Kidney (tissue), 14 donors: ENCODE data around the gene C17orf113. TPM values are rescaled to one million over a fixed set of nuclear protein-coding genes. Genes with fewer than 3 reads are reported as not detected.

Experiments
- DNase-seq, 5 donors: peaks; one replicate each; pipeline ENCODE4 v3.0.0-alpha.2; 2013 to 2020
- FAIRE-seq: peaks from 2 replicates; lab custom pipeline; 2012; peaks lifted over from hg19 to GRCh38; lab: Jason Lieb, UNC
- H3K27ac ChIP-seq, 2 donors: one replicate each; pipeline ENCODE4 v1.7.0; 2013; ENCODE audit warnings: low read depth in 2 of 2, low read length in 2 of 2, inconsistent platforms in 1 of 2
- H3K27me3 ChIP-seq: one replicate; pipeline ENCODE4 v1.7.1; 2013; ENCODE audit warnings: low read length, inconsistent platforms; ENCODE audit not compliant: control insufficient read depth, insufficient read depth
- H3K36me3 ChIP-seq, 3 donors: one replicate each; pipeline versions ENCODE4 v1.7.0 to v1.7.1; 2013; ENCODE audit warnings: low read length in 3 of 3, control low read depth in 1 of 3, inconsistent platforms in 1 of 3; ENCODE audit not compliant: insufficient read depth in 3 of 3, control insufficient read depth in 2 of 3
- H3K4me1 ChIP-seq, 3 donors: one replicate each; pipeline versions ENCODE4 v1.7.0 to v1.7.1; 2013; ENCODE audit warnings: low read length in 3 of 3, inconsistent platforms in 1 of 3, low read depth in 1 of 3; ENCODE audit not compliant: control insufficient read depth in 2 of 3, insufficient read depth in 2 of 3
- H3K4me3 ChIP-seq, 3 donors: one replicate each; pipeline versions ENCODE4 v1.7.0 to v1.8.1; 2013; ENCODE audit warnings: low read length in 3 of 3, control low read depth in 1 of 3, inconsistent platforms in 1 of 3
- H3K9ac ChIP-seq, 3 donors: one replicate each; pipeline versions ENCODE4 v1.7.0 to v1.7.1; 2013; ENCODE audit warnings: low read length in 3 of 3, control low read depth in 1 of 3, inconsistent platforms in 1 of 3
- H3K9me3 ChIP-seq, 3 donors: one replicate each; pipeline versions ENCODE4 v1.7.0 to v1.7.1; 2013; ENCODE audit warnings: low read length in 3 of 3, control low read depth in 1 of 3, inconsistent platforms in 1 of 3; ENCODE audit not compliant: control insufficient read depth in 2 of 3, insufficient read depth in 1 of 3
- intact Hi-C: fragments of 100-400 bp; cut with DNase I; formaldehyde crosslinking; loops from one replicate; pipeline ENCODE4 v1.11.1; 2022
- polyA plus RNA-seq: library from polyadenylated mRNA; stranded (reverse); fragments of 350-450 nt; fragmentation: Illumina TruSeq; extraction: RNeasy Lipid Tissue Mini Kit (QIAGEN cat#74804); gene quantifications from one replicate; pipeline ENCODE4 v1.2.3, GENCODE V29; 2014; ENCODE audit warnings: low read depth, low replicate concordance; ENCODE audit not compliant: insufficient read depth
- total RNA-seq: library from RNA; stranded (reverse); fragmentation: NEBNext Ultra II Directional; extraction: Animal tissue kit (Norgen Biotek cat#: 25700); gene quantifications from one replicate; pipeline ENCODE4 v1.2.1, GENCODE V29; 2021
- TF ChIP-seq, protein P1 (sequence below): IDR thresholded peaks from 3 replicates; pipeline ENCODE4 v1.5.1; 2012; ENCODE audit warnings: mild to moderate bottlenecking, moderate library complexity, borderline replicate concordance; ENCODE audit not compliant: insufficient read depth; ENCODE audit errors: extremely low read depth
- donor health status: control.
- donor health status: control.
- donor health status: control.
- donor health status: control.
- donor health status: control.
- donor health status: DM: yes; HTN: yes; CAD: no.
- donor health status: Normal renal cell carcinoma (clear cell type).

The C17orf113 gene
- total and polyA plus RNA-seq, 2 donors from 2014 or later: 1.1 to 3.8 TPM

DNA sequence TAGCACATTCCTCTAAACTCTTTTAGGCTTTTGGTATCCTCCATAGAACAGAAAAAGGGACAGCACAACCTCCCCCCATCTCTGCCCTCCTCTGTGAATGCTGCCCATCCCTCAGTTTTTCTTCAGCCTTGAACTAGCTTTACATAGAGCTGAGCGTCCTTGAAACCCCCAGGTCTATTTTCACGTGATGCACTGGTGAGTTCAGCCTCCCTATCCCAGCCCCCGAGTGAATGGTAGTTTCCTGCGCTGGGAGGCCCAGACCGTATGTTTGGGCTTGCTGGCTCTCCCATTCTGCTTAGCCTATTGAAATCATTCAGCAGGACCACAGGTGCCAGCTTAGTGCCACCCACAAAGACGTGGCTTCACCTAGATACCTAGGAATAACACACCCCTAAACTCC is 25.4 kb upstream of the C17orf113 start:
- TF ChIP-seq, protein P1, sequence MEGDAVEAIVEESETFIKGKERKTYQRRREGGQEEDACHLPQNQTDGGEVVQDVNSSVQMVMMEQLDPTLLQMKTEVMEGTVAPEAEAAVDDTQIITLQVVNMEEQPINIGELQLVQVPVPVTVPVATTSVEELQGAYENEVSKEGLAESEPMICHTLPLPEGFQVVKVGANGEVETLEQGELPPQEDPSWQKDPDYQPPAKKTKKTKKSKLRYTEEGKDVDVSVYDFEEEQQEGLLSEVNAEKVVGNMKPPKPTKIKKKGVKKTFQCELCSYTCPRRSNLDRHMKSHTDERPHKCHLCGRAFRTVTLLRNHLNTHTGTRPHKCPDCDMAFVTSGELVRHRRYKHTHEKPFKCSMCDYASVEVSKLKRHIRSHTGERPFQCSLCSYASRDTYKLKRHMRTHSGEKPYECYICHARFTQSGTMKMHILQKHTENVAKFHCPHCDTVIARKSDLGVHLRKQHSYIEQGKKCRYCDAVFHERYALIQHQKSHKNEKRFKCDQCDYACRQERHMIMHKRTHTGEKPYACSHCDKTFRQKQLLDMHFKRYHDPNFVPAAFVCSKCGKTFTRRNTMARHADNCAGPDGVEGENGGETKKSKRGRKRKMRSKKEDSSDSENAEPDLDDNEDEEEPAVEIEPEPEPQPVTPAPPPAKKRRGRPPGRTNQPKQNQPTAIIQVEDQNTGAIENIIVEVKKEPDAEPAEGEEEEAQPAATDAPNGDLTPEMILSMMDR: no peak
- FAIRE-seq: no peak
- Histone ChIP-seq H3K4me3 (no peak overlapping the region), H3K27me3 (no peaks in the 10 kb centered on the region), H3K9ac (no peak overlapping the region), H3K9me3 (no peaks in the 10 kb centered on the region), H3K27ac (no peak overlapping the region), H3K4me1 (no peaks in the 10 kb centered on the region), H3K36me3 (no peaks in the 10 kb centered on the region)
- no peak for DNase-seq
- intact Hi-C loops: no loop called here

GRCh38 chr17:42072323-42073187 is 22.2 kb upstream of the C17orf113 start:
- no peak overlapping the region for H3K27ac ChIP-seq
- H3K9ac ChIP-seq: no peak overlapping the region
- H3K27me3 ChIP-seq: no peaks in the 10 kb centered on the region
- FAIRE-seq (no peak), DNase-seq (peak in 2 of 5 donors; percentile 49 to 69)
- no peaks in the 10 kb centered on the region for H3K9me3 ChIP-seq
- no peaks in the 10 kb centered on the region for H3K36me3 ChIP-seq
- H3K4me1 ChIP-seq: no peaks in the 10 kb centered on the region
- H3K4me3 ChIP-seq: peak overlapping the region in 1 of 3 donors; percentile 32
- TF ChIP-seq, protein P1: no peak
- intact Hi-C loops: no loop called here

GRCh38 chr17:42071810-42072209 is 21.4 kb upstream of the C17orf113 start:
- H3K27ac ChIP-seq: no peak overlapping the region
- no peaks in the 10 kb centered on the region for H3K9me3 ChIP-seq
- H3K36me3 ChIP-seq: no peaks in the 10 kb centered on the region
- TF ChIP-seq, protein P1: no peak
- no peaks in the 10 kb centered on the region for H3K27me3 ChIP-seq
- peak overlapping the region in 1 of 3 donors; percentile 32 for H3K4me3 ChIP-seq
- intact Hi-C loops: no loop called here
- no peaks in the 10 kb centered on the region for H3K4me1 ChIP-seq
- FAIRE-seq (no peak), DNase-seq (no peak)
- no peak overlapping the region for H3K9ac ChIP-seq
